A673 (cell line): ENCODE data around the gene FZD4. TPM values are rescaled to one million over a fixed set of nuclear protein-coding genes. Genes with fewer than 3 reads are reported as not detected.

Experiments used
- BruUV-seq: library from RNA; stranded (reverse); fragments of 400-500 nt; replicated peaks from 2 replicates; lab custom pipeline; 2021; lab: Mats Ljungman, UMichigan
- CTCF ChIA-PET: fragments of 300-600 bp; sonication (Branson Sonifier 250); formaldehyde crosslinking; loops from one replicate; lab custom pipeline; 2022; ENCODE audit warnings: antibody characterized with exemption; lab: Charles Lee
- POLR2A ChIA-PET: fragments of 300-600 bp; sonication (Branson Sonifier 250); formaldehyde crosslinking; loops from one replicate; lab custom pipeline; 2022; ENCODE audit warnings: antibody characterized with exemption; ENCODE audit not compliant: low non-redundant PET; lab: Charles Lee
- DNase-seq: peaks from one replicate; pipeline ENCODE4 v3.0.0-alpha.2; 2015; ENCODE audit warnings: low spot score
- H3K27ac ChIP-seq: fragments of 200-600 bp; sonication (generic); 2 replicates; pipeline ENCODE4 v1.5.1; 2016; ENCODE audit warnings: mixed run types, low read depth, mild to moderate bottlenecking, mixed read lengths, antibody characterized with exemption, low read length; ENCODE audit not compliant: poor library complexity, severe bottlenecking
- H3K27me3 ChIP-seq: fragments of 200-600 bp; sonication (generic); replicated peaks from 2 replicates; pipeline ENCODE4 v1.6.1; 2017; ENCODE audit warnings: mixed run types, low read depth, mild to moderate bottlenecking, mixed read lengths, antibody characterized with exemption, low read length; ENCODE audit not compliant: insufficient read depth, poor library complexity
- H3K36me3 ChIP-seq: fragments of 200-600 bp; sonication (generic); 2 replicates; pipeline ENCODE4 v1.6.1; 2016; ENCODE audit warnings: mixed run types, mild to moderate bottlenecking, mixed read lengths, antibody characterized with exemption, low read length; ENCODE audit not compliant: insufficient read depth, poor library complexity, severe bottlenecking
- H3K4me1 ChIP-seq: fragments of 200-600 bp; sonication (generic); 2 replicates; pipeline ENCODE4 v1.6.1; 2017; ENCODE audit warnings: mixed run types, mild to moderate bottlenecking, mixed read lengths, antibody characterized with exemption, low read length; ENCODE audit not compliant: insufficient read depth, poor library complexity, severe bottlenecking
- H3K4me3 ChIP-seq: fragments of 200-600 bp; sonication (generic); 2 replicates; pipeline ENCODE4 v1.5.1; 2016; ENCODE audit warnings: low read depth, mixed run types, mild to moderate bottlenecking, mixed read lengths, low read length; ENCODE audit not compliant: poor library complexity, severe bottlenecking
- H3K9me3 ChIP-seq: fragments of 200-600 bp; sonication (generic); 2 replicates; pipeline ENCODE4 v1.6.1; 2016; ENCODE audit warnings: mixed run types, low read depth, mild to moderate bottlenecking, mixed read lengths, antibody characterized with exemption, low read length; ENCODE audit not compliant: poor library complexity, severe bottlenecking
- CTCF ChIP-seq: fragments of 300-800, 200-600 bp; sonication (generic); conservative IDR thresholded peaks from 2 replicates; pipeline ENCODE4 v1.5.1; 2017; ENCODE audit warnings: low read depth, mild to moderate bottlenecking, antibody characterized with exemption, low read length, moderate library complexity, mixed read lengths
- EZH2 ChIP-seq: fragments of 200-600 bp; sonication (generic); IDR thresholded peaks from 2 replicates; pipeline ENCODE4 v1.6.1; 2017; ENCODE audit warnings: borderline replicate concordance, low read depth, mild to moderate bottlenecking, mixed read lengths, antibody characterized with exemption, low read length; ENCODE audit not compliant: poor library complexity, severe bottlenecking
- intact Hi-C: fragments of 100-400 bp; cut with micrococcal nuclease; formaldehyde crosslinking; loops from one replicate; pipeline ENCODE4 v1.10.0; 2022; ENCODE audit not compliant: unreplicated experiment
- total RNA-seq: library from RNA; stranded (reverse); gene quantifications from 2 replicates; pipeline ENCODE4 v1.2.3, GENCODE V29; 2021

The FZD4 gene
- total RNA-seq, 1 experiment from 2014 or later: 89.1 TPM

- ChIA-PET CTCF (no interaction called here), POLR2A (interaction anchor here (0.7 kb wide), 1 partner anchor 33 kb away, joined by 3 read pairs; no protein-coding TSS in a partner anchor)
- H3K36me3 ChIP-seq: peaks cover 34% of the 10 kb centered on the region
- no TSS peak for BruUV-seq
- no peak overlapping the region for H3K4me3 ChIP-seq
- no peak for DNase-seq
- intact Hi-C loops: loop anchor here (5.0 kb wide), 2 partner anchors 98 to 243 kb away; partner anchors contain the start of gene ME3
- H3K27me3 ChIP-seq: no peaks in the 10 kb centered on the region
- H3K4me1 ChIP-seq: peaks cover 52% of the 10 kb centered on the region
- peaks cover 15% of the 10 kb centered on the region for H3K9me3 ChIP-seq
- peak overlapping the region; percentile 47 for H3K27ac ChIP-seq
- TF ChIP-seq EZH2 (no peak), CTCF (no peak)
Observed at GRCh38 chr11:86914865-86915519, 40.2 kb downstream of the FZD4 start.

GRCh38 chr11:86912238-86912637 is 43.0 kb downstream of the FZD4 start:
- Histone ChIP-seq H3K4me3 (no peak overlapping the region), H3K4me1 (peaks cover 29% of the 10 kb centered on the region), H3K27me3 (no peaks in the 10 kb centered on the region), H3K27ac (no peak overlapping the region), H3K9me3 (peaks cover 15% of the 10 kb centered on the region), H3K36me3 (peaks cover 27% of the 10 kb centered on the region)
- BruUV-seq: no TSS peak
- ChIA-PET POLR2A (no interaction called here), CTCF (no interaction called here)
- no peak for TF ChIP-seq CTCF
- no peak for TF ChIP-seq EZH2
- intact Hi-C loops: no loop called here
- no peak for DNase-seq

- POLR2A ChIA-PET: no interaction called here
- intact Hi-C loops: no loop called here
- peaks cover 27% of the 10 kb centered on the region for H3K36me3 ChIP-seq
- CTCF ChIA-PET: no interaction called here
- no peak overlapping the region for H3K27ac ChIP-seq
- peaks cover 15% of the 10 kb centered on the region for H3K9me3 ChIP-seq
- H3K4me3 ChIP-seq: no peak overlapping the region
- H3K4me1 ChIP-seq: peaks cover 12% of the 10 kb centered on the region
- TF ChIP-seq CTCF: no peak
- TF ChIP-seq EZH2: no peak
- no peak for DNase-seq
- no peaks in the 10 kb centered on the region for H3K27me3 ChIP-seq
- BruUV-seq: no TSS peak
Observed at GRCh38 chr11:86910592-86910991, 44.6 kb downstream of the FZD4 start.
